Gastroesophageal sphincter (tissue), 4 donors: ENCODE results near the gene OR51F2. TPM values are rescaled to one million over a fixed set of nuclear protein-coding genes. Genes with fewer than 3 reads are reported as not detected.

Source experiments
- ATAC-seq: fragments of 150-250 bp; one replicate; pipeline ENCODE4 v1.9.1; 2016; ENCODE audit warnings: mild to moderate bottlenecking, moderate library complexity
- H3K27ac ChIP-seq, 4 donors: fragments of 200-600 bp; sonication (generic) in 3 of 4; 1 replicate in 3 of 4; 2 replicates in 1 of 4; pipeline ENCODE4 v1.5.1; 2016 to 2019
- H3K27me3 ChIP-seq: fragments of 200-600 bp; sonication (generic); one replicate; pipeline ENCODE4 v1.5.1; 2019
- H3K36me3 ChIP-seq, 2 donors: fragments of 200-600 bp; sonication (generic); one replicate each; pipeline ENCODE4 v1.5.1; 2019; ENCODE audit warnings: control low read depth in 1 of 2
- H3K4me1 ChIP-seq, 3 donors: fragments of 200-600 bp; sonication (generic); 1 replicate in 2 of 3; 2 replicates in 1 of 3; pipeline ENCODE4 v1.5.1; 2016 to 2019; ENCODE audit warnings: control low read depth in 2 of 3
- H3K4me3 ChIP-seq, 2 donors: fragments of 200-600 bp; sonication (generic); one replicate each; pipeline ENCODE4 v1.5.1; 2019; ENCODE audit warnings: mild to moderate bottlenecking in 1 of 2, moderate library complexity in 1 of 2
- H3K9me3 ChIP-seq, 3 donors: fragments of 200-600 bp; sonication (generic); one replicate each; pipeline ENCODE4 v1.5.1; 2017 to 2019; ENCODE audit warnings: control low read depth in 2 of 3
- EP300 ChIP-seq: sonication (generic); formaldehyde crosslinking; IDR thresholded peaks from one replicate; pipeline ENCODE4 v1.6.1; 2017; ENCODE audit warnings: antibody characterized with exemption, mild to moderate bottlenecking
- POLR2A ChIP-seq, 2 donors: fragments of 450-650 bp; IDR thresholded peaks; one replicate each; pipeline ENCODE4 v1.6.1; 2017; ENCODE audit warnings: antibody characterized with exemption in 2 of 2, mild to moderate bottlenecking in 2 of 2, moderate library complexity in 1 of 2
- POLR2AphosphoS5 ChIP-seq: sonication (generic); formaldehyde crosslinking; IDR thresholded peaks from one replicate; pipeline ENCODE4 v1.6.1; 2017; ENCODE audit warnings: antibody characterized with exemption
- WGBS, 2 donors: methylation state at CpG; one replicate each; pipeline ENCODE4 v1.1.5; 2018; ENCODE audit warnings: low coverage in 1 of 2; 5-methylcytosine and 5-hydroxymethylcytosine counted together
- total RNA-seq, 4 donors: library from RNA; depleted of rRNA; stranded (reverse); fragments of >200 nt; gene quantifications; one replicate each; pipeline ENCODE4 v1.1.0, GENCODE V29; 2016
- TF ChIP-seq, protein P1 (sequence below), 4 experiments: fragments of 200-600 bp in 2 of 4; fragments of 450-650 bp in 2 of 4; sonication (generic) in 1 of 4; IDR thresholded peaks; one replicate each; pipeline ENCODE4 v1.5.1; 2017 to 2019; ENCODE audit warnings: antibody characterized with exemption in 4 of 4, mild to moderate bottlenecking in 2 of 4, moderate library complexity in 2 of 4

Gene OR51F2
- total RNA-seq, 4 donors from 2014 or later = not detected

DNA sequence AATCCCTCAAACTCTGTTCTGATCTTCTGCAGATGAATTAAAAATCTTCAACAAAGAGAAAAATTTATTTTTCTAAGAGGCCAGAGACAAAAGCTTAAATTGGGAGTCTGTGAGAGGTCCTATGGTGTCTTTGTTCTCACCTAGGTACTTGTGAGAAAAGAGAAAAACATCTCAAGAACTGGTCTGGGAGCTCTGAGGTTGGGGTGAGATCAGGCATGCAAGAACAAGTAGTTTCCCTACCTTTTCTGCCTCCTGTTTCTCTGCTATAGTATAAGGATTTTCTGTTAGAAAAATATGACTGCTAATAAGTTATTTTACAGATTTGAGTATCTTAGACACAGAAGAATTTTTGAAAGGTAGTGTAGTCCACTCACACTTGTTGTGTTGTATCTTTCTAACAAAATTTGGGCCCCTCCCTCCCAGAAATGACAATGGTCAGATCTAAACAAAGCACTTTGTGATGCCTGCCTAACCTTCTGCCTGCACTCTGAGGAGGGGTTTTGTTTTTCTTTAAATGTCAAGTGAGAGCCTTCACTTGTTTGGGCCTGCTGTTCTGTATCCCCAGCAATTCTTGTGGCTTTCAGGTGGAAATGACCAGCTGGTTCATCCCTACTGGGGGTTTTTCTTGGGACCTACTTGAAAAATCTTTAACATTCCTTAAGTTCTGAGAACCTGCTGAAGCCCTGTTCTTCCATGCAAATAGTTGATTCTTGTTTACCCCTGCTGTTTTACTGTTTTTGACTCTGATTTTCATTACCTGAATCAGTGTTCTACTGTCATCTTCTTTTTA lies 41.5 kb downstream of the OR51F2 start:
- ATAC-seq = no peak
- peaks cover 0 to 13% (median 1%) of the 10 kb centered on the region in 3 donors for H3K9me3 ChIP-seq
- H3K36me3 ChIP-seq = no peaks in the 10 kb centered on the region
- TF ChIP-seq, protein P1, sequence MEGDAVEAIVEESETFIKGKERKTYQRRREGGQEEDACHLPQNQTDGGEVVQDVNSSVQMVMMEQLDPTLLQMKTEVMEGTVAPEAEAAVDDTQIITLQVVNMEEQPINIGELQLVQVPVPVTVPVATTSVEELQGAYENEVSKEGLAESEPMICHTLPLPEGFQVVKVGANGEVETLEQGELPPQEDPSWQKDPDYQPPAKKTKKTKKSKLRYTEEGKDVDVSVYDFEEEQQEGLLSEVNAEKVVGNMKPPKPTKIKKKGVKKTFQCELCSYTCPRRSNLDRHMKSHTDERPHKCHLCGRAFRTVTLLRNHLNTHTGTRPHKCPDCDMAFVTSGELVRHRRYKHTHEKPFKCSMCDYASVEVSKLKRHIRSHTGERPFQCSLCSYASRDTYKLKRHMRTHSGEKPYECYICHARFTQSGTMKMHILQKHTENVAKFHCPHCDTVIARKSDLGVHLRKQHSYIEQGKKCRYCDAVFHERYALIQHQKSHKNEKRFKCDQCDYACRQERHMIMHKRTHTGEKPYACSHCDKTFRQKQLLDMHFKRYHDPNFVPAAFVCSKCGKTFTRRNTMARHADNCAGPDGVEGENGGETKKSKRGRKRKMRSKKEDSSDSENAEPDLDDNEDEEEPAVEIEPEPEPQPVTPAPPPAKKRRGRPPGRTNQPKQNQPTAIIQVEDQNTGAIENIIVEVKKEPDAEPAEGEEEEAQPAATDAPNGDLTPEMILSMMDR (IDR thresholded peaks at IDR 0.05) = no peak
- no peak for TF ChIP-seq POLR2A (IDR thresholded peaks at IDR 0.05)
- TF ChIP-seq EP300 = no peak
- TF ChIP-seq POLR2AphosphoS5 = no peak
- H3K27me3 ChIP-seq = no peaks in the 10 kb centered on the region
- no peak overlapping the region for H3K27ac ChIP-seq
- H3K4me1 ChIP-seq = no peaks in the 10 kb centered on the region
- no peak overlapping the region for H3K4me3 ChIP-seq

DNA sequence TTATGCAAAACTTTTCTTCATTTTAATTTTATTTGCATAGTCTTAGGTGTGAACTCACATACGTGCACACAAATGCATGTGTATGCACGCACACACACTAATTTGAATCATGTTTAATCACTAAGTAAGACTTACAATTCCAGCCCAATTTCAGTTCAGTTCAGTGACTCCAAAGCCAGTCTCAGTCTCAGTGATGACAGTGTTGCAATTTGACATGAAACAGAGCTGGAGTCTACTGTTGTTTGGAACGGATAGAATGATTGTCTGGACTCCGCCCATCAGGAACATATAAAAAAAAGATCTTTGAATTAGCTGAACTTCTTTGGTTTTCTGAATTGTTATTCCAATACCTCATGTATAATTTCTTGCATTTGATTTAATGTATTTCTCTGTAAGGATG lies 42.8 kb downstream of the OR51F2 start:
- no peak for ATAC-seq
- no peak overlapping the region for H3K27ac ChIP-seq
- H3K27me3 ChIP-seq = no peaks in the 10 kb centered on the region
- no peaks in the 10 kb centered on the region for H3K4me1 ChIP-seq
- H3K9me3 ChIP-seq = peaks cover 0 to 13% (median 1%) of the 10 kb centered on the region in 3 donors
- 70 to 73% methylated on average over 4 of the region's 4 CpGs for WGBS, 2 donors
- no peak overlapping the region for H3K4me3 ChIP-seq
- H3K36me3 ChIP-seq = no peaks in the 10 kb centered on the region
- no peak for TF ChIP-seq POLR2A (IDR thresholded peaks at IDR 0.05)
- no peak for TF ChIP-seq EP300
- no peak for TF ChIP-seq POLR2AphosphoS5
- TF ChIP-seq, protein P1 (IDR thresholded peaks at IDR 0.05) = no peak

DNA sequence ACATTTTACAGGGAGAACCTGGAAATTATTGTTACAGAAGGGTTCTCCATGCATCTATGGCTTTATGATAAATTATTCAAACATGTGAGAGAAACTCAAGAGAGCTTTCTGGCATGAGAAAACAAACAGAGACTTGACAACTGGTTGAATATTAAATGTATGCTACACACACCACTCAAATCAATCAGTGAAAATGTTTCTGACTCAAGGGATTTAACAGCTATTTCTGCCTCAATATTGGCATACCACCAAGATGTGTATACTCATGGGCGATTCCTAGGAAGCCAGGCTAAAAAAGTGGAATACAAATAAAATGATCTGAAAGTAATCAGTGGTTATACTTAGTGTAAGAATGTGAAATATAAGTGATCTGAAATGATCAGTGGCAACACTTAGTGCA lies 44.7 kb downstream of the OR51F2 start:
- 22% methylated on average over 1 of the region's 1 CpG for WGBS, 2 donors
- Histone ChIP-seq H3K27me3 (no peaks in the 10 kb centered on the region), H3K4me1 (no peaks in the 10 kb centered on the region), H3K36me3 (no peaks in the 10 kb centered on the region), H3K9me3 (peaks cover 0 to 13% (median 1%) of the 10 kb centered on the region in 3 donors), H3K27ac (no peak overlapping the region), H3K4me3 (no peak overlapping the region)
- ATAC-seq = no peak
- TF ChIP-seq POLR2A (IDR thresholded peaks at IDR 0.05) (no peak), EP300 (no peak), POLR2AphosphoS5 (no peak)
- TF ChIP-seq, protein P1 (IDR thresholded peaks at IDR 0.05) = no peak

Other genes starting within 250 kb of the OR51F2 start
- not detected for gene OR52I2, start 239.6 kb upstream of the OR51F2 start, total RNA-seq
- gene OR52I1, start 227.3 kb upstream of the OR51F2 start, total RNA-seq = not detected
- 10 to 100 TPM; 12.0 to 17.3 (median 14.0) TPM for gene TRIM68, start 213.1 kb upstream of the OR51F2 start, total RNA-seq
- gene OR51D1, start 183.8 kb upstream of the OR51F2 start, total RNA-seq = not detected
- gene OR51E1, start 177.3 kb upstream of the OR51F2 start, total RNA-seq = under 1 TPM; 0.27 to 0.78 (median 0.65) TPM
- 1 to 10 TPM in 1 of 4 donors, under 1 TPM in 2, not detected in 1; 0.67 to 2.5 (median 0.94) TPM for gene OR51E2, start 123.5 kb upstream of the OR51F2 start, total RNA-seq
- gene MMP26, start 116.5 kb upstream of the OR51F2 start, total RNA-seq = not detected
- gene OR51F1, start 51.4 kb upstream of the OR51F2 start, total RNA-seq = not detected
- gene OR52R1, start 16.9 kb upstream of the OR51F2 start, total RNA-seq = not detected
- not detected for gene OR51S1, start 27.9 kb downstream of the OR51F2 start, total RNA-seq
- not detected for gene OR51T1, start 60.6 kb downstream of the OR51F2 start, total RNA-seq
- not detected for gene OR51A7, start 82.5 kb downstream of the OR51F2 start, total RNA-seq
- gene OR51G2, start 98.0 kb downstream of the OR51F2 start, total RNA-seq = not detected
- gene OR51G1, start 103.0 kb downstream of the OR51F2 start, total RNA-seq = not detected
- gene OR51A4, start 126.3 kb downstream of the OR51F2 start, total RNA-seq = not detected
- not detected for gene OR51A2, start 134.4 kb downstream of the OR51F2 start, total RNA-seq
- gene OR51L1, start 173.5 kb downstream of the OR51F2 start, total RNA-seq = under 1 TPM in 1 of 4 donors, not detected in 3; 0.31 TPM
- gene OR52J3, start 225.2 kb downstream of the OR51F2 start, total RNA-seq = not detected
- not detected for gene OR52E2, start 238.3 kb downstream of the OR51F2 start, total RNA-seq
- not detected for gene OR52E1, start 248.3 kb downstream of the OR51F2 start, total RNA-seq